Posterior vena cava (tissue), 2 donors: ENCODE data around the gene PNRC2. TPM values are rescaled to one million over a fixed set of nuclear protein-coding genes. Genes with fewer than 3 reads are reported as not detected.
"Not testable (repeated sequence)": the region's sequence is repeated elsewhere in the genome, so short reads cannot be mapped to it uniquely, and the experiment has no call there.

Experiments
- DNase-seq: peaks from one replicate; pipeline ENCODE4 v3.0.0-alpha.2; 2020; ENCODE audit warnings: low spot score
- intact Hi-C, 2 donors: fragments of 100-400 bp; cut with DNase I; formaldehyde crosslinking; loops; one replicate each; pipeline versions ENCODE4 v1.14.1 to v1.14.2; 2022 to 2023
- total RNA-seq, 2 donors: library from RNA; stranded (reverse); fragmentation: NEBNext Ultra II Directional; extraction: Animal tissue kit (Norgen Biotek cat#: 25700); gene quantifications; one replicate each; pipeline ENCODE4 v1.2.1, GENCODE V29; 2021
- donor health status: DM: yes; HTN: yes; CAD: no.
- donor health status: DM: yes; HTN: yes; CAD: no.

Gene PNRC2
- total RNA-seq, 2 donors from 2014 or later = 85.6 to 104 TPM

DNA sequence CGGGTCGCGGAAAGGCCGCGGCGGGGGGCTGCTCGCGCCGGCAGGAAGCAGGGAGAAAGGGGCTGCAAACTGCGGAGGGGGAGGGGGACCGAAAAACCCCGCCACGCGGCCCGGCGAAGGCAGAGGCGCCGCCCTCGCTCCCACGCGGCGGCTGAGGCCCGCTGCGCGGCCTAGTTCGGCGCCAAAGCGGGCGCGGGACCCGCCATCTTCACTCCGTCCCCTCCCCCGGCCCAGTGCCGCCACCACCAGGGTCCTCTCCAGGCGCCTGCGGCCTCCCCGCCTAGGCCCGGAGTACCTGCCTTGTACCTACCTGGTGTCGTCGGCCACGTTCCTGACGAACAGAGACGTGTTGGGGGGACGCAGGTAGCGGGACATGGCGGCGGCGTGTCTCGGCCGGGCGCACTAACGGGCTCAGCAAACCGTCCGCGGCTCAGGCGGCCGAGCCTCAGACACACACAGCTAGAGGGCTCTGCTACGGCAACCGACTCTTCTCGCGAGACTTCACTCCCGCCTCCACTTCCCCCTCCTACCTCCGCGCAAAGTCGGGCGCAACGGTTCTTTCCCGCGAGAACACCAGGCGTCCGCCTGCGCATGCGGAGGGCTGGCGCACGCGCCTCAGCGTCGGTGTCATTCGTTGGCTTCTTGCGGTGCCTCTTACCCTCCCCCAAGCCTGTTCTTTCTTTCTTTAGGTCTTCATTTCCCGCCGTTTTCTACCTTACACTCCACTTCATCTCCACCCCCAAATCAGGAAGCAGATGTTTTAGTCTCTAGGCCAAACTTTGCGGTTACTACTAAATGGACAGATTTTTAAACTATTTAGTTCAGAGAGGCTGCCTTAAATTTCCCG is 20.5 kb downstream of the PNRC2 start, which contains the start of gene SRSF10:
Gene SRSF10, minus strand, starts transcription at position 447 of the 847 bp plus-strand sequence. Its CDS starts 72 bp downstream, at position 375.
- intact Hi-C loops = loop anchor here (5.0 to 10.0 kb wide), 3 partner anchors 42 to 1075 kb away; no protein-coding TSS in a partner anchor
- peak; percentile 100 for DNase-seq

DNA sequence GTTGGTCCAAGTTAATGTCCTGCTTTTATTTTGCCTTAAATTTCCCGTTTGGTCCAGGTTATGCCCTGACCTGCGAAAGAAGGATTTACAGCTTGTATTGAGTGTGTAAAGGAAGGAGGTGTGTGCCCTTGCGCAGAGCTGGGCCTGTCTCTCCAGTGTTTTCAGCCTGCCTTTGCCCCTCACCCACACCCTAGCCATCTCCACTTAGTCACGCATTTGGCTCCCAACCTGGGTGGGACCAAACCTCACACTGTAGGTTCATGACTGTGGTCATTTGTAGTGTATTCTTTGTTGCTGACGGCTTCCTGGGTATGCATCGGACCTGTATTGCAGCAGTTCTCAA is 21.1 kb downstream of the PNRC2 start:
- DNase-seq = no peak
- intact Hi-C loops = no loop called here

DNA sequence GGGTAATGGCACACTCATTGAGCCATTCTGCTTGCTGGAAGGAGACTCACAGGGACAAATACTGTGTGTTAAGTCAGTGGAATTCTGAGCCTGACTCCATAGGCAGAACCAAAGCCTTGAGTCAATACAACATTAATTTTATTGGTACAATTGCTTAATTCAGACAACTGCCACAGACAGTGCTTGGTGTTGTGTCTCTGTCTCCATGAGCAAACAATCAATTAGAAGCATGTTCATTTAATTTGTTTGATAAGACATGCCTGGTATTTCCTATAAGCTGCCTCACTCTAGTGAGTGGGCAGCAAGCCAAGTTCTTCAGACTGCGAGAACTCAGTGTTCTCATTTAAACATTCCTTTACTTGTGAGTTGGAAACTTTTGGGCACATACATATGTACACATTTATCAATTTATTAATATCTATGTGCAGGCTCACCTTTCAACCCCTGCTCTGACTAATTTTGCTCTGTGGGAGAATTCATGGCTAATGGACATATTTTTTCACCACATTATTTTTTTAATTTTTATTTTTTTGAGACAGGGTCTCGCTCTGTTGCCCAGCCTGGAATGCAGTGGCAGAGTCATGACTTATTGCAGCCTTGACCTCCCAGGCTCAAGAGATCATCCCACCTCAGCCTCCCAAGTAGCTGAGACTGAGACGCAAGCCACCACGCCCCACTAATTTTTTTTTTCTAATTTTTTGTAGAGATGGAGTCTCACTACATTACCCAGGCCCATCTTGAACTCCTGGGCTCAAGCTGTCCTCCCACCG is 25.0 kb downstream of the PNRC2 start:
- intact Hi-C loops = no loop called here
- no peak for DNase-seq

DNA sequence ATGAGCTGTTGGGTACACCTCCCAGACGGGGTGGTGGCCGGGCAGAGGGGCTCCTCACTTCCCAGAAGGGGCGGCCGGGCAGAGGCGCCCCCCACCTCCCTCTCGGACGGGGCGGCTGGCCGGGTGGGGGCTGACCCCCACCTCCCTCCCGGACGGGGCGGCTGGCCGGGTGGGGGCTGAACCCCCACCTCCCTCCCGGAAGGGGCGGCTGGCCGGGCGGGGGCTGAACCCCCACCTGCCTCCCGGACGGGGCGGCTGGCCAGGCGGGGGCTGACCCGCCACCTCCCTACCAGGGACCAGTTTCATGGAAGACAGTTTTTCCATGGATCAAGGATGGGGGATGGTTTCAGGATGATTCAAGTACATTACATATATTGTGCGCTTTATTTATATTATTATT is 27.4 kb downstream of the PNRC2 start:
- DNase-seq, intact Hi-C loops: not testable (repeated sequence)

DNA sequence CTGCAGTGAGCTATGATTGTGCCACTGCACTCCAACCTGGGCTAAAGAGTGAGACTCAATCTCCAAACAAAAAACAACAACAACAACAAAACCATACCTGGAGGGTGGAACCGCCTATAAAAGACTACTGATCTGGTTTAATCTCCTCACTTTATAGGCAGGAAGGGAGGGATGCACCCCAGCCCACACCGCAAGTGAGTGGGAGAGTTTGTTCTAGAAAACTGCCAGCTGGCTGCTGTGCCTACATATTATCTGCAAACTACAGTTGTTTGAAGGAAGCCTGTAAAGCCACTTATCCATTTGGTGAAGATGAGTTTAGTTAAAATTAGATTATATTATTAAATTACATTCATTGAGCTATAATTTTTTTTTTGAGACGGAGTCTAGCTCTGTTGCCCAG is 29.6 kb downstream of the PNRC2 start:
- no peak for DNase-seq
- intact Hi-C loops = no loop called here

DNA sequence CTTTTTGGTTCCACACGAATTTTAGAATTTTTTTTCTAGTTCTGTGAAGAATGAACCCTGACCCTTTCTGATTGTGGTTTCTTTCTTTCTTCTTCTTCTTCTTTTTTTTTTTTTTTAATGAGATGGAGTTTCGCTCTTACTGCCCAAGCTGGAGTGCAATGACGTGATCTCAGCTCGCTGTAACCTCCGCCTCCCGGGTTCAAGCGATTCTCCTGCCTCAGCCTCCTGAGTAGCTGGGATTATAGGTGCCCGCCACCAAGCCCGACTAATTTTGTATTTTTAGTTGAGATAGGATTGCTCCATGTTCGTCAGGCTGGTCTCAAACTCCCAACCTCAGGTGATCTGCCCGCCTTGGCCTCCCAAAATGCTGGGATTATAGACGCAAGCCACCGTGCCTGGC is 32.4 kb downstream of the PNRC2 start:
- DNase-seq, intact Hi-C loops: not testable (repeated sequence)

DNA sequence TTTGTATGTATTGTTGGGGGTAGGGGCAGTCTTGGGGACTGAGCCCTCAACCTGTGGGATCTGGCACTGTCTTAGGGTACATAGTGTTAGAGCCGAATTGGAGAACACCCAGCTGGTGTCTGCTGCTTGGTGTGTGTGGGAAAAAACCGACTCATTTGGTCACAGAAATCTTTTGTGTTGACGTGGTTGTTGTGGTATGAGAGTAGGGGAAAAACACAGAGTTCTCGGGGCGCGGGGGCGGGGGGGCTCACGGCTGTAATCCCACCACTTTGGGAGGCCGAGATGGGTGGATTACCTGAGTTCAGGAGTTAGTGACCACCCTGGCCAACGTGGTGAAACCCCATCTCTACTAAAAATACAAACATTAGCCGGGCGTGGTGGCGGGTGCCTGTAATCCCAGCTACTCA is 35.8 kb downstream of the PNRC2 start:
- intact Hi-C loops = loop anchor here in 1 of 2 donors (5.0 kb wide), 1 partner anchor 597 kb away; no protein-coding TSS in a partner anchor
- no peak for DNase-seq

DNA sequence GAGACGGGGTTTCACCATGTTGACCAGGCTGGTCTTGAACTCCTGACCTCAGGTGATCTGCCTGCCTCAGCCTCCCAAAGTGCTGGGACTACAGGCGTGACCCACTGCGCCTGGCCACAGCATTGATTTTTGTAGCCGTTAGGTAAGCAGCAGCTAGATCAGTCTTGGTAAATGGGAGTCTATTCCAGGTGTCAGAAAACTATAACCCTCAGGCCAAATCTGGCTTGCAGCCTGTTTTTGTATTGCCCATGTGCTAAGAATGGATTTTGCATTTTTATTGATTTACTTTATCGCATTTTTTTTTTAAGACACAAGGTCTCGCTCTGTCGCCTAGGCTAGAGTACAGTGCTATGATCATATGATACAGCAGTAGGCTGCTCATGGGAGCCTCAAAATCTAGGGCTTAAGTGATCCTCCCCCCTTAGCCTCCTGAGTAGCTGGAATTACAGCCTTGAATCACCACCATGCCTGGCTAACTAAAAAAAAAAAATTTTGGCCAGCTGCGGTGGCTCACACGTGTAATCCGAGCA is 37.1 kb downstream of the PNRC2 start:
- intact Hi-C loops = loop anchor here in 1 of 2 donors (5.0 kb wide), 1 partner anchor 596 kb away; no protein-coding TSS in a partner anchor
- no peak for DNase-seq

DNA sequence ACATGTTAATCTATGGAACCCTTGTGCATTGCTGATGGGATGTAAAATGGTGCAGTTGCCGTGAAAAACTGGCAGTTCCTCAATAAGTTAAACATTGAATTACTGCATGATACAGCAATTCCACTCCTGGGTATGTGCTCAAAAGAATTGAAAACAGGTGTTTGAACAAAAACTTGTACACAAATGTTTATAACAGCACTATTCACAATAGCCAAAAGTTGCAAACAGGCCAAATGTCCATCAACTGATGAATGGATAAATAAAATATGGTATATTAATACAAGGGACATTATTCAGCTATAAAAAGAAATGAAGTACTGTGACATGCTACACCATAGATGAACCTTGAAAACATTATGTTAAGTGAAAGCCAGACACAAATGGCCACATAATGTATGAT is 38.2 kb downstream of the PNRC2 start:
- DNase-seq = no peak
- intact Hi-C loops = loop anchor here in 1 of 2 donors (5.0 kb wide), 1 partner anchor 594 kb away; no protein-coding TSS in a partner anchor

DNA sequence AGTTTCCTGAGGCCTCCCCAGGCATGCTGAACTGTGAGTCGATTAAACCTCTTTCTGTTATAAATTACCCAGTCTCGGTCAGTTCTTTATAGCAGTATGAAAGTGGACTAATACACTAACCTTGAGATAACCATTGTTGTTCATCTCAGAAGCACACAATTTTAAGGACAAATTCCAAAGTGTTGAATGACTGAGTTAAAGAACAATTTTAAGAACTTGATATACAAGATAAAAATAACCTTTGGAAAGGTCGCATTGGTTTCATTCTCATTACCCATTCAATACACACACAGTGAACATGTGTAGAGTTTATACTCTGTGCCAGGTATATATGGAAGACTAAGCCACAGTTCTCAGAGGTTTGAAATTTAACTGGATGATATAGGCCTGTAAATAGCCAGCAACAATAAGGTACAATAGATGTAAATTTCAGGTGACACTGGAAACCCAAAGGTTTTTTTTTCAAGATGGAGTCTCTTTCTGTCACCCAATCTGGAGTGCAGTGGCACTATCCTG is 39.6 kb downstream of the PNRC2 start:
- intact Hi-C loops = loop anchor here in 1 of 2 donors (5.0 kb wide), 1 partner anchor 593 kb away; no protein-coding TSS in a partner anchor
- no peak for DNase-seq

DNA sequence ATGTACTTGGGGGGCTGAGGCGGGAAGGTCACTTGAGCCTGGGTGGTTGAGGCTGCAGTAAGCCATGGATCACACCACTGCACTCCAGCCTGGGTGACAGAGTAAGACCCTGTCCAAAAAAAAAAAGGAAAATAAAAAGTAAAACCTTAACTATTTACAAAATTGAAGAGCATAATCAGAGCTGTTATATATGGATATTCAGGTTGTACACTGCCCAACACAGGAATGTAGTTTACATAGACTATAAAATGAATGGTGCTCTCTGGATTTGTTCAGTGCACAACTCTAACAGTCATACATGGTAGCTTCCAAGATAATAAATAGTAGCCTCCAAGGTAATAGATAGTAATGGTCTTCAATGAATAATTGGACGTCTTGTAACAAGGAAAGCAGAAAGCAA is 43.1 kb downstream of the PNRC2 start:
- DNase-seq = no peak
- intact Hi-C loops = no loop called here

DNA sequence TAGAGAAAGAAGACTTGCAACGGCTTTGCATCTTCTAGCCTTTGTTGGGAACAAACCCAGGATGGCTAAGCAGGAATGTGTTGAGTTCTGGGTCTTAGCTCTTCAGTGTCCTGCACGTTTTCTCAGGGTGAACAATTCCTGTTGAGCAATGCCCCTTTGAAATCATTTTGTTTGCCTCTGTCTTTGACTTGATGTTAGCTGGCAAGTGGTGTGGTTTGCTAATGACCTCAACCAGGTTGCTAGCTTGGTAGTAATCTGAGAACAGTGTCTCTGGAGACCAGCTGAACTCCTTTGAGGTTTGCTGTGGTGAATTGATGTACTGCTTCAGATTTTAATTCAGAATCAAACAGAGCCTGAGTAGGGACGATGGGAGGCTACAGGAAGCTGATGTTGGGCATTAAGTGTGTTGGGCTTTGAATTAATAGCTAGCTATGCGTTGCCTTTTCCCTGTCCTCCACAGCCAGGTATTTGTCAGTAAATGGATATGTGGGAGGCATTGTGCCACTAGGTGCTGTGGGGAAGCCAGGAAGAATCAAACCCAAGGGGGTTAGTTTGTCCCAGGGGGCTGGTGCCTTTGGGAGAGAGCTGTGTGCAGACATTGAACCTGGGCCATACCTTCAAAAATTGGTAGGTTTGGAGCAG is 43.8 kb downstream of the PNRC2 start:
- intact Hi-C loops = no loop called here

DNA sequence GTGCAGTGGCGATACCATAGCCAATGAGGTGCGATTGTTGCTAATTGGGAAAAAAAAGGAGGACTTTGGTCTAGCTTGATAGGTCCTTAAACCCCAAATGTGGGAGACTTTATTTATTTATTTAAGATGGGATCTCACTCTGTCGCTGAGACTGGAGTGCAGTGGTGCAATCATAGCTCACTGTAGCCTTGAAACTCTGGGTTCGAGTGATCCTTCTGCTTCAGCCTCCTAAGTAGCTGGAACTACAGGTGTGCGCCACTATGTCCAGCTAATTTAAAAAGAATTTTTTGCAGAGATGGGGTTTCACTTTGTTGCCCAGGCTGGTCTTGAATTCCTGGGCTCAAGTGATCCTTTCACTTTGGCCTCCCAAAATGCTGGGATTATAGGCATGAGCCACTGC is 44.5 kb downstream of the PNRC2 start:
- no peak for DNase-seq
- intact Hi-C loops = no loop called here

More for the DNA sequence above, 43.8 kb downstream of the PNRC2 start:
- no peak for DNase-seq

DNA sequence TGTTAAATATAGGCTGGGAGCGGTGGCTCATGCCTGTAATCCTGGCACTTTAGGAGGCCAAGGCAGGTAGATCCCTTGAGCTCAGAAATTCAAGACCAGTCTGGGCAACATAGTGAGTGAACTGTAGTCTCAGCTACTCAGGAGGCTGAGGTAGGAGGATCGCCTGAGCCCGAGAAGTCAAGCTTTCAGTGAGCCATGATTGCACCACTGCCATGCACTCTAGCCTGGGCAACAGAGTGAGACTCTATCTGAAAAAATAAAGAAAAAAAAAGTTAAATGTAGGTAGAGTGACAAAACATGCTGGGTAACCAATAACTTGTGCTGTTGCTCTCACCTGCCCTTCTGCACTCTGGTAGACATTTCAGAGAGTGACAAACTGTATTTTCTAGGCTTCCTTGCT is 45.5 kb downstream of the PNRC2 start:
- DNase-seq = no peak
- intact Hi-C loops = no loop called here

DNA sequence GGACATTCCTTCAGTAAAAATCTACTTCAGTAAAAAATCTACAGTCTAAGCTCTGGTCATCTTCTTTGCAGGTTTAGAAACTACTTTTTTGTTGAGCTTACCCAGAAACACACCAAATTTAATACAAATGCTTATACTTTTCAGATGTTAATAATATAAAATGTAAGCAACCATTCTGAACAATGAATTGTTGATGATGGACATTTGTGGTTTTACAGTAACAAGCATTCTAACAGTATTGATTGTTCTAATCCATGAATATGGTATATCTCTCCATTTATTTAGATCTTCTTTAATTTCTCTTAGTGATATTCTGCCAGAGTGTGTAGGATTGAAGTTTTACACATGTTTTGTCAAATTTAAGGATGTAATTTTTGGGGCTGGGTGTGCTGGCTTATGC is 47.5 kb downstream of the PNRC2 start:
- DNase-seq = no peak
- intact Hi-C loops = no loop called here

DNA sequence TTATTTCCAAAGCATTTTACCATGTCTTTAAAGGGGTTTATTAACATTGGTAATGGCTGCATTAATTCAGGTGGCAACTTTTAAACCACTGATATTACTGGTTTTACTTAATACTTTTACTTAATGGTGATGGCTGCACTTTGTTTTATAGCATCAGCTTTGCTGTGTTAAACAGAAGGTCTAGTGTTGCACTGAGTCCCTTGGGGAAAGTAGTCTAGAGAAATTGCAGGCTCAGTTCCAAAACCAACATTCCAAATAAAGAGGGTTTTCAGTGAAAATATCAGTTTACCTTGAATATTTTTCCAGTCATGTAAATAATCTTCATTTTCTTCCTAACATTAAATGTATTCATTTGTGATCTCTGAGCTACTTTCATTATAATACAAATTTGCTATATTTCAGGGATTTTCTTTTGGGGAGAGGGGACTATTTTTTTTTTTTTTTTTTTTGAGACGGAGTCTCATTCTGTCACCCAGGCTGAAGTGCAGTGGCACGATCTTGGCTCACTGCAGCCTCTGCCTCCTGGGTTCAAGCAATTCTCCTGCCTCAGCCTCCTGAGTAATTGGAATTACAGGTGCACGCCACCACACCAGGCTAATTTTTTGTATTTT is 49.1 kb downstream of the PNRC2 start:
- DNase-seq, intact Hi-C loops: not testable (repeated sequence)

DNA sequence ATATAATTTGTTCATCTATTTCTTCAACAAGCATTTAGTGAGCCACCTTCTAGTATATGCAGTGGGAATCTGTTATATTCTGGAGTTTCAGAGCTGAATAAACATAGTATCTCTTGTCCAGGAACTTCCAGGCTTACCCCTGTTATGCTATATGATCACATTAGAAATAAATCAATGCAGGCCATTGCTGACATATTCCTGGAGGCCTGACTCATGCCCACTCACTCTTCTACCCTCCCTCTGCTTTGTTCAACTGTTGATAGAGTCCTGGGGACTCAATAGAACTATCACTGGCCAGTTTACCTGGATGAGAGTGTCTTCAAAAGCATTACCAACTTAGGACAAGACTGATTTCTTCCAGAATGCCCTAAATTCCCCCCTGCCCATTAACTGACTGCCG is 49.8 kb downstream of the PNRC2 start:
- intact Hi-C loops = no loop called here

DNA sequence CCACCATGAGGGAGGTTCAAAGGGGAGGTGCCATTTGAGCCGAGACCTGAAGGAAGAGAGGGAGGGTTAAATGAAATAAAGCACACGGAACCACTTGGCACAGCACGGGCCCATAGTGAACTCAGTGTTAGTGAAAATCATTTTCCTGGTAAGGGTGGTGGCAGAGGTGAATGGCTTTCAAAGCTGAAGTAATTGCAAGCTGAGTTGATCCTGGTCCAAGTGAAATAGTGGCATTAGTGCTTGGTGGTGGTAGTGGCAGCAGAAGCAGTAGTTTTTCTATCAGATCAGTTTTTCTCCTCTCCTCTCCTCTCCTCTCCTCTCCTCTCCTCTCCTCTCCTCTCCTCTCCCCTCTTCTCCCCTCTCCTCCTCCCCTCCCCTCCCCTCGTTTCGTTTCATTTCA is 51.0 kb downstream of the PNRC2 start:
- intact Hi-C loops = no loop called here
- no peak for DNase-seq

More for the DNA sequence above, 49.8 kb downstream of the PNRC2 start:
- DNase-seq = no peak

DNA sequence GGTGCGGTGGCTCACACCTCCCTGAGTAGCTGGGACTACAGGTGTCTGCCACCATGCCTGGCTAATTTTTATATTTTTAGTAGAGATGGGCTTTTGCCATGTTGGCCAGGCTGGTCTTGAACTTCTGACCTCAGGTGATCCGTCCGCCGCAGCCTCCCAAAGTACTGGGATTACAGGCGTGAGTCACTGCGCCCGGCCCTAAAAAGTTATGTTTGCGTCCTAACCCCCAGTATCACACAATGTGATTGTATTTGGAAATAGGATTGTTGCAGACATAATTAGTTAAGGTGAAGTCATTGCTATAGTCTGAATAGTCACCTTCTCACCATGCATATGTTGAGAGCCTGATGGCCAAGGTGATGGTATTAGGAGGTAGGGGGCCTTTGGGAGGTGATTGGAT is 53.2 kb downstream of the PNRC2 start:
- DNase-seq, intact Hi-C loops: not testable (repeated sequence)
